ENCODE measurements around the gene ZNF281.

GRCh38 chr1:200422211-200422610 lies 12.4 kb upstream of the ZNF281 start:
- TF ChIP-seq CTCF (IDR thresholded peaks at IDR 0.05; ENCODE audit: low read depth, low read length) (no peak), EZH2phosphoT487 (IDR thresholded peaks at IDR 0.05; ENCODE audit: low read depth) (no peak)
